NCI-H524 treated with DMSO at 0.1 percent for 48 hours (cell line): ENCODE data around the gene OR51V1.
"Not testable (repeated sequence)": the region's sequence is repeated elsewhere in the genome, so short reads cannot be mapped to it uniquely, and the experiment has no call there.

ENCODE experiments used
- DNase-seq: peaks from one replicate; lab custom pipeline; 2025; lab: John Stamatoyannopoulos, UW

OR51V1 gene

DNA sequence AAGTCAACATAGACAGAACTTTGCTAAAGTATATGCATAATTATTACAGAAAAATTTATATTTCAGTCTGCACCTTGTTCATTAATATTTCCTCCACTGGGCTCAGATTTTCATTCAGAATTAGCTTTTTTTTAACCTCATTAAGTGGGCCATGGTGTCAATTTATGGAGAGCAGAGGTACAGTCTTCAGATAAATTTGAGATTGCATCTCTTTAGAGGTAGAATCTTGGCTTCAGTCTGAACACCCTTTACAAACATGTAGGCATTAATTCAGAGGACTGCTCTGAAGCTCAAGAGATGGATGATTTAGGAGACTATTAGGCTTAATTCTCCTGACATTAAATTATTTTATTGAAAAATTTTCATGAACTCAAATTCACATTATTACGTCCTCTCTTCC, 29.8 kb upstream of the OR51V1 start:
- DNase-seq: no peak

DNA sequence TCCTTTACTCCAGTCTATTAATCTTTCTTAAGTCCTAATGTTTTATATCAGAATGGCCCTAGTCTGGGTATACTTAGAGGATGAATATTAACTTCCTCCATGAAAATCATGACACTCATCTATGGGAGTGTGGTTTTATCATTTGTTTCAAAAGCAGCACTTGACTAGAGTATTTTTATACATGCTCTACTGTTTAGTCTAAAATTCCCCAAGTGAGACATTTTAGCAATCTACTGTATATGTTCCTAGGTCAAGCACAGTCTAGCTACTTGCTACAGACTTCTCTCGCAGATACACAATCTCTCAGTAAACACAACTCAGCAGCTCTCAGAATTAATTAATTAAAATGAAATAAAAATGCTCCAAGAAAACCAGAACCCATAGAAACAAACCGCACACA, 29.3 kb upstream of the OR51V1 start:
- DNase-seq: no peak

DNA sequence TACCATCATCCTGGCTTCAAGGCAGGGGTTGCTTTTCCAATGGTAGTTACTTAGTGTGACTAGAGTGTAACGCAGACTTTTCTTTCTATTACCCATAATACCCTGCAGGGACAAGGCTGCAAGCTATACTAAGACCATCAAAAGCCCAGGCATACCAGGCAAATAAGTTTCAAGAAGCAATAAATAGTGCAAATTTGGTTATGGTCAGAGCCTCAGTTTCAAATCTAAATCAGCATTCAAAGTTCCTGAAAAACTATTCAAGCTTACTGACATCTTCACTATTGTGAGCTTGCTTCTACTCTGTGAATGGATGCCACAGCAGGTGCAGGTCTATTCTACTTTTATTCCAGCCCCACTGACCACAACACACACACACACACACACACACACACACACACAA, 28.9 kb upstream of the OR51V1 start:
- DNase-seq: no peak

DNA sequence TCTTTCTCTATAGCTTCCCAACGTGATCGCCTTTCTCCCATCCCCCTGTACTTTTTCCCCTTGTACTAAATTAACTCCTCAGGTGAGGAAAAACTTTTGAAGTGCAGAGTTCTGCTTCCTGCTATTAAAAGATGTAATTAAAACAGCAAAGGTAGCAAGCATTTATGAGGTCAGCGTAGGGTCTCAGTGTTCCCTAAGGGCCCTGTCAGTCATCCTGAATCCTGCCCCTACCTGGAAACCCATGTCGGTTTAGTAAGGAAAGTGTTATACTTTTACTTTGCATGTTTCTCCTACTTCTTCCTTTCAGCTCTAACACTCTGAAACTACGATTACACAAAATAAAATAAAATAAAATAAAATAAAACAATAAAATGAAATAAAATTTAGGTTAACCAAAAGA, 27.6 kb upstream of the OR51V1 start:
- no peak for DNase-seq

DNA sequence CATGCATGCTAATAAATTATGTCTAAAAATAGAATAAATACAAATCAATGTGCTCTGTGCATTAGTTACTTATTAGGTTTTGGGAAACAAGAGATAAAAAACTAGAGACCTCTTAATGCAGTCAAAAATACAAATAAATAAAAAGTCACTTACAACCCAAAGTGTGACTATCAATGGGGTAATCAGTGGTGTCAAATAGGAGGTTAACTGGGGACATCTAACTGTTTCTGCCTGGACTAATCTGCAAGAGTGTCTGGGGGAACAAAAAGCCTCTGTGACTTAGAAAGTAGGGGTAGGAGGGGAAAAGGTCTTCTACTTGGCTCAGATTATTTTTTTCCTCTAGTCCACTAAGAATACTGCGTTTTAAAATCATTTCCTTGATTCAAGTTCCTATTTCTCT, 27.2 kb upstream of the OR51V1 start:
- DNase-seq: no peak

DNA sequence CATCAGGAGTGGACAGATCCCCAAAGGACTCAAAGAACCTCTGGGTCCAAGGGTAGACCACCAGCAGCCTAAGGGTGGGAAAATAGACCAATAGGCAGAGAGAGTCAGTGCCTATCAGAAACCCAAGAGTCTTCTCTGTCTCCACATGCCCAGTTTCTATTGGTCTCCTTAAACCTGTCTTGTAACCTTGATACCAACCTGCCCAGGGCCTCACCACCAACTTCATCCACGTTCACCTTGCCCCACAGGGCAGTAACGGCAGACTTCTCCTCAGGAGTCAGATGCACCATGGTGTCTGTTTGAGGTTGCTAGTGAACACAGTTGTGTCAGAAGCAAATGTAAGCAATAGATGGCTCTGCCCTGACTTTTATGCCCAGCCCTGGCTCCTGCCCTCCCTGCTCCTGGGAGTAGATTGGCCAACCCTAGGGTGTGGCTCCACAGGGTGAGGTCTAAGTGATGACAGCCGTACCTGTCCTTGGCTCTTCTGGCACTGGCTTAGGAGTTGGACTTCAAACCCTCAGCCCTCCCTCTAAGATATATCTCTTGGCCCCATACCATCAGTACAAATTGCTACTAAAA, 26.3 kb upstream of the OR51V1 start, which contains the start of gene HBB:
TSS of gene HBB (minus strand) at position 340 of the 579 bp plus-strand sequence. CDS start at position 290, 50 bp downstream.
- DNase-seq: peak; percentile 6

DNA sequence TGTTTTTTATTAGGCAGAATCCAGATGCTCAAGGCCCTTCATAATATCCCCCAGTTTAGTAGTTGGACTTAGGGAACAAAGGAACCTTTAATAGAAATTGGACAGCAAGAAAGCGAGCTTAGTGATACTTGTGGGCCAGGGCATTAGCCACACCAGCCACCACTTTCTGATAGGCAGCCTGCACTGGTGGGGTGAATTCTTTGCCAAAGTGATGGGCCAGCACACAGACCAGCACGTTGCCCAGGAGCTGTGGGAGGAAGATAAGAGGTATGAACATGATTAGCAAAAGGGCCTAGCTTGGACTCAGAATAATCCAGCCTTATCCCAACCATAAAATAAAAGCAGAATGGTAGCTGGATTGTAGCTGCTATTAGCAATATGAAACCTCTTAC, 25.0 kb upstream of the OR51V1 start:
- DNase-seq: no peak

DNA sequence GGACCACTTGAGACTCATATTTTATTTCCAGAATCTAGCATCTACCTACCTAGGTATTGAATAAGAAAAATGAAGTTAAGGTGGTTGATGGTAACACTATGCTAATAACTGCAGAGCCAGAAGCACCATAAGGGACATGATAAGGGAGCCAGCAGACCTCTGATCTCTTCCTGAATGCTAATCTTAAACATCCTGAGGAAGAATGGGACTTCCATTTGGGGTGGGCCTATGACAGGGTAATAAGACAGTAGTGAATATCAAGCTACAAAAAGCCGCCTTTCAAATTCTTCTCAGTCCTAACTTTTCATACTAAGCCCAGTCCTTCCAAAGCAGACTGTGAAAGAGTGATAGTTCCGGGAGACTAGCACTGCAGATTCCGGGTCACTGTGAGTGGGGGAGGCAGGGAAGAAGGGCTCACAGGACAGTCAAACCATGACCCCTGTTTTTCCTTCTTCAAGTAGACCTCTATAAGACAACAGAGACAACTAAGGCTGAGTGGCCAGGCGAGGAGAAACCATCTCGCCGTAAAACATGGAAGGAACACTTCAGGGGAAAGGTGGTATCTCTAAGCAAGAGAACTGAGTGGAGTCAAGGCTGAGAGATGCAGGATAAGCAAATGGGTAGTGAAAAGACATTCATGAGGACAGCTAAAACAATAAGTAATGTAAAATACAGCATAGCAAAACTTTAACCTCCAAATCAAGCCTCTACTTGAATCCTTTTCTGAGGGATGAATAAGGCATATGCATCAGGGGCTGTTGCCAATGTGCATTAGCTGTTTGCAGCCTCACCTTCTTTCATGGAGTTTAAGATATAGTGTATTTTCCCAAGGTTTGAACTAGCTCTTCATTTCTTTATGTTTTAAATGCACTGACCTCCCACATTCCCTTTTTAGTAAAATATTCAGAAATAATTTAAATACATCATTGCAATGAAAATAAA, 24.3 kb upstream of the OR51V1 start:
- DNase-seq: no peak

DNA sequence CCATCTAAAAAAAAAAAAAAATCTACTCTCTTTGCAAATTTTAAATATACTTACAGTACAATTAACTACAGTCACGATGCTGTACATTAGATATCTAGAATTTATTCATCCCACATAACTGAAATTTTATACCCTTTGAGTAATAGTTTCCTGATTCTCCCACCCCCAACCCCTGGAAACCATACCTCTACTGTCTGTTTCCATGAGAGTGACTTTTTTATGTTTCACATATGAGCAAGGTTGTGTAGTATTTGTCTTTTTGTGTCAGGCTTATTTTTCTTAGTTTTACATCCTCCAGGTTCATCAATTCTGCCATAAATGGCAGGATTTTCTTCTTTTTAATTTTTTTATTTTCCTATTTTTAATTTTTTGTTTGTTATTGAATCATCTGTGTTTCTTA, 23.2 kb upstream of the OR51V1 start:
- DNase-seq: no peak

DNA sequence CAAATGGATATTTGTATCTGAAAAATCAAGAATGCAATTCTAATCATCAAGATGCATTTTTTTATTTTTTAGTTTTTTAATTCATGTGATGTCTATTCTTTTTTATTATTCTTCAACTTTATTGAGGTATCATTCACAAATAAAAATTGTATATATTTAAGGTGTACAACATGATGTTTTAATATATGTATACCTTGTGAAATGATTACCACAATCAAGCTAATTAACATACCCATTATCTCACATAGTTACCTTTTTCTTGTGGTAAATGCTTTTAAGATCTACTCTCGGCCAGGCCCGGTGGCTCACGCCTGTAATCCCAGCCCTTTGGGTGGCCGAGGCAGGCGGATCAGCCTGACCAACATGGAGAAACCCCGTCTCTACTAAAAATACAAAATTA, 22.7 kb upstream of the OR51V1 start:
- no peak for DNase-seq

DNA sequence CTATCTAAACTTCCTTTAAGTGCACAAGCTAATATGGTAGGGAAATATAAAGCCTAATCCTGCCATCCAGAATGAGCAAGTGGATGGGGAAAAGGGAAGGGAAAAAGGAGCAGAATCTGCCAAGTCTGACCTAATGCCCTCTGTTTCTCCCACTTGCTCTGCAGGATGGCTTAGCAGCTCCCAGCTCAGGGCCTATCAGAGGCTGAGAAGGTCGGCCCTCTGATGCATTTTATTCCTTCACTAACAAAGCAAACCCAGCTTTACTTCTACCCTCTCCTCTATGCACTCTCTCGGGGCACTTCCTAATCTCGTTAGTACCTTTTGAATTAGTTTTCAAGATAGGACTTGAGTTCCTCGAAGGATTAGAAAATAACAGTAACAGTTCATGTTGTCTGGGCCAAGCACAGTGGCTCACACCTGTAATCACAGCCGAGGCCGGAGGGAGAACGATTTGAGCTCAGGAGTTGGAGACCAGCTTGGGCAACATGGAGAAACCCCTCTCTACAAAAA, 9.9 kb upstream of the OR51V1 start:
- no peak for DNase-seq

DNA sequence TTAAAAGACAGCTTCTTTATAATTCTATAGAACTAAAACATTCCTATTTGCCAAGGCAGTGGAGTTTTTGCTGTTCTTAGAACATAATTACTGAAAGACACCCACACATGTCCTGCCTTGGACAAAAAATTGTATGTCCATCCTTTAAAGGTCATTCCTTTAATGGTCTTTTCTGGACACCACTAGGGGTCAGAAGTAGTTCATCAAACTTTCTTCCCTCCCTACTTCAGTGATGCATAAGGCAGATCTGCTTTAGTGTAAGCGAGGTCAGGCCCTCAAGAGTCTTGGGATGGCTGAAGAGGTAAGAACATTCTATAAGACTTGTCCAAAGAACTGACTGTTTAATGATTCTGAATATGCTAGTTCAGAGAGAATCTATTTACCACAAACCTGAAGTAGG, 4.3 kb upstream of the OR51V1 start:
- no peak for DNase-seq

DNA sequence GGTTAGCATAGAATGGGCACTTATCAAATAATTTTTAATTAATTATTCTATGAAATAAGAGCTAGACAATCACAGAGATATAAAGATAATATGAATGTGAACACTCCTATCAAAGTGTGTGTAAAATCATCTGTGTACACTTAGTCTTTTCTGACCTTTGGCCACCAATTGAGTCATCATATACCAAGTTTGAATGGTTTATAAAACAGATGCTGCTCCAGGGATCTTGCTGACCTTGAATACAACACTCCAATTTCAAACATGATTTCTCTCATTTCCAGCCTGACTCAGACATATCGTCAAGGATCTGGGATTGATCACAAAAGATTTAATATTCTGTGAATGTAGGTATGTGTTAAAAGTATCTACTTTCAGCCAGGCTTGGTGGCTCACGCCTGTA, 2.9 kb upstream of the OR51V1 start:
- no peak for DNase-seq

DNA sequence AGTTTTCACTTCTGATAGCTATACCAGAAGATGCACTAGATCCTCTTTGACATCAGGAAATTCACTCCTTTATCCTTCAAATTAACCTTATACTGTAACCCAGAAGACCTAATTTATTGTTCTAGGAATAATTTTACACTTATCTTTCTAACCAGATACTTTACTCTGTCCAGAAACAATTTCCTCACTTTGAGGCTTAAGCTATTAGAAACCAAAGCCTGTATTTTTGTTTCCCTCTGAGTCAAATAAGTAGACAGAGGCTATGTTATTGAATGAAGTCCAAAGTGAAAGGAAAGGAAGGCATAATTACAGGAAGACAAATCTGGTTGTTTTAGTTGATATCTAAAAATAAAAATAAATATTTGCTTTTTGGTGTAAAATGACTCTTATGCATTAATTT, 2.2 kb downstream of the OR51V1 start:
- no peak for DNase-seq

DNA sequence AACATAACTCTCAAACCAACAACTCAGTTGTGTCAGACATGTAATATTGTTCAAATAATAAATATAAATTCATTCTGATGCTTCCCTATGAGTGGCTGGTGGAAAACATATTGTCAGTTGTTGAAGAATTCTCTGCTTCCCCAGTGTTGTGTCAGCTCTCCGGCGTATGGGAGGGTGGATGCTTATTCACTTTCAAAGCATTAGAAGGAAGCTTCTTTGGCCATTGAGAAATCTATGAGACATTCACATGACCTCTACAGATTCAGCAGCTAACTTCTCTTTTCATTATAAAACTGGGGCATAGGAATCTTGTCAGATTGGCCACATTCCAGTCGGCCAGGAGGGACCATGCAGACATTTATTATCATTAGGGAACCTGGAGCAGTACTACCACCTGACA, 2.9 kb downstream of the OR51V1 start:
- DNase-seq: no peak

DNA sequence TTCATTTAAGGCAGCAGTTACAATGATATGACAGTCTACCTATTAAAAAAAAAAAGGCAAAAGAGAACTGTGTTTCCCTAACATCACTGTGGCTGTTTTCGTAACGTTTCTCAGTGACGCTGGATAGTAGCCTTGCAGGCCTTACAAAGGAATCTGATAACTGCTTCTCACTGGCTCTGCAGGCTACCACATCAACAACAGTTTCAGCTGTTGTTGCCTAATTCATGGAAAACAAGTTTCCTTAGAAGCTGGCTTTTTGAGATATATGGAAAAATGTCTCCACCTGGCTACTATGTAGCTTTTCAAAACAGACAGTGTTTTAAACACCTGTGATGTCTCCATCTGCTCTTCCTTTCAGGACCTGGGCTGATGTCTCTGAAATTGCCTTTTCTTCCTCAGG, 3.8 kb downstream of the OR51V1 start:
- DNase-seq: no peak

DNA sequence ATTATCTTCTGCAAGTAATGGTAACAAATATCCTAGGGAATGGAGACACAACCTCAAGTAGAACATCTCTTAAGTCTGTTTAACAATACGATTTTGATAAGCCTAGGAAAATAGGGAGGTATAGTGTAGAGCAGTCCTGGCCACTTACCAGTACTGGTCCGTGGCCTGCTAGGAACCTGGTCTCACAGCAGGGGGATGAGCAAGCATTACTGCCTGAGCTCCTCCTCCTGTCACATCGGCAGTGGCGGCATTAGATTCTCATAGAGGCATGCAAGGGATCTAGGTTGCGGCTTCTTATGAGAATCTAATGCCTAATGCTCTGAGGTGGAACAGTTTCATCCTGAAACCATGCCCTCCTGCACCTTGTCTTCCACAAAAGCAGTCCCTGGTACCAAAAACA, 4.4 kb downstream of the OR51V1 start:
- DNase-seq: no peak

DNA sequence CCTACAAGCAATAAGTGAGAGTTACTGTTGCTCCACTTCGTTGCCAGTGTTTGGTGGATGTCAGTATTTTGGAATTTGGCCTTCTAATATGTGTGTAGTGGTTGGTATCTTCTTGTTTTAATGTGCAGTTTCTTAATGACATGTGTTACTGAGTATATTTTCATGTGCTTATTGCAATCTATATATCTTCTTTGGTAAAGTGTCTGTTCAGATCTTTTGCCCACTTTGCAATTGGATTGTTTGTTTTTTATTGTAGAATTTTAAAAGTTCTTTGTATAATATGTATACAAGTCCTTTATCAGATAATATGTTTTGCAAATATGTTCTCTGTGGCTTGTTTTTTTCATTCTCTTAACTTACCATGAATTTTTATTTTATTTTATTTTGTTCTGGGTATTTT, 7.7 kb downstream of the OR51V1 start:
- DNase-seq: no peak

DNA sequence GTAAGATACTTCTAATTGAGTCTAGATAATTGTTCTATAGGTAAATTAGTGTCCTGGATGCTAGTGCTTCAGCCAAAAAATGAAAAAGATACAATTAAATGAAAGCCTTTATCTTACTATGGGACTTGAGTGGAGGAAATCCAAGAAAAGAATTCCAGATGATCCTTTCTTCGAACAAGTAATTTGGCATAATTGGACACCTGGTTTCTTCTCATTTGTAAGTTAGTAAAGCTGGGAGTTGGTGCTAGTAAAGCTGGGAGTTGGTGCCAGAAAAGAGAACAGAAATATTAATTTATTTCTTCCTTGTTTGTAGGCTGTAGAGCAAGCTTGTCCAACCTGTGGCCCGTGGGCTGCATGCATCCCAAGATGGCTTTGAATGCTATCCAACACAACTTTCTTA, 12.3 kb downstream of the OR51V1 start:
- DNase-seq: no peak

DNA sequence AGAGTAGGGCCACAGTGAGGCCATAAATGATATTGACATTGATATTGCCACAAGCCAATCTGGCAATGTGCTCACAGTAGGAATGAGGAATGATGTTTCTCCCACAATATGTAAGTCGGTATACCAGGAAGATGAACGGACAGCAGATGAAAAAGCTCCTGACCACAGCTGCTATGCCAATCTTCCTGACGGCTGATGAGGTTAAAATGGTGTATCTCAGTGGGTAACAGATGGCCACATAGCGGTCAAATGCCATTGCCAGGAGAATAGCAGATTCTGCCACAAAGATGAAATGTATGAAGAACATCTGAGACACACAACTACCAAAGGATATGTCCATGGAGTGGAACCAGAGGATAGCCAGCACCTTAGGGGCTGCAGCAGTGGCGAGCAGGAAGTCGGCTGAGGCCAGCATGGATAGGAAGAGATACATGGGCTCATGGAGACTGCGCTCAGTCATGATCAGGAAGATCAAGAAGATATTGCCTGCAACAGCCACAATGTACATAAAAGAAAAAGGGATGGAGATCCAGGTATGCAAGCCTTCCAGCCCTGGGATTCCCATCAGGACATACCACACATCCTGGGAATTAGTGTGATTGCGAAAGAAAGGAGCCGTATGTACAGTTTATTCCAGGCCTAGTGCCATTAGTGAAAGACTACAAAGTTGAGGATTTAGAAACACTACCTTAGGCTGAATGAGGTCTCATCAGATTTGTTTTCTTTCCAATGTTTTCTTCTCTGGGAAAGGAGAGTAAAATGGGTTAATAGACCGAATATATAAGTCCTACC, 22.2 kb downstream of the OR51V1 start:
- no peak for DNase-seq

DNA sequence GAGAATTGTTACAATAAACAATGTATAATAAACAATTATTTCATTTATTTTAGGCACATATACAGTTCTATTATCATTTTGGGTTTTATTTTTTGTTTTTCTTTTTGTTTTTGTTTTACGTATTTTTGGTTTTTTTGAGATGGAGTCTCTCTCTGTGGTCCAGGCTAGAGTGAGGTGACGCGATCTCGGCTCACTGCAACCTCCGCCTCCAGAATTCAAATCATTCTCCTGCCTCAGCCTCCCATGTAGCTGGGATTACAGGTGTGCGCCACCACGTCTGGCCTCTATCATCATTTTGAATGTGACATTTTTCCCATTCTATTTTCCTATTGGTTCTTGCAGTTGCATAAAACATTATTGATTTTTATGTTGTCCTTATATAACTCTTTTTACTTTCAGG, 25.5 kb downstream of the OR51V1 start:
- DNase-seq: no peak

DNA sequence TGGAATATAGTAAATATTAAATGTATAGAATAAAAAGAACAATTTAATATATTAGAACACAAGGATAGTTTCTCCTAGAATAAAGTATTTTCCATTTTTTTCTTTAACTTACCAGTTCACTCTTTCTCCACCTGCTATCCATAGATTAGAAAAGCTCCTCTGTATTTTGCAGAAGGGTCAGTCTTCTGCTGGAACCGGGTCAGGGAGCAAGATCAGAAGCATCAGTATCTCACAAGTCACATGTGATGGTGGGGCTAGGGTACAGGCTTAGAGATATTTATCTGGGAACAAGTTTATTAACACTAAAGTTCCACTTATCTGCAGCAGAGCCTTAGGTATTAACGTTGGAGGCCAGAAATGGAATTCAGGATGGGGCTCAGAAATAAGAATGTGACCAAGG, 28.6 kb downstream of the OR51V1 start:
- no peak for DNase-seq

DNA sequence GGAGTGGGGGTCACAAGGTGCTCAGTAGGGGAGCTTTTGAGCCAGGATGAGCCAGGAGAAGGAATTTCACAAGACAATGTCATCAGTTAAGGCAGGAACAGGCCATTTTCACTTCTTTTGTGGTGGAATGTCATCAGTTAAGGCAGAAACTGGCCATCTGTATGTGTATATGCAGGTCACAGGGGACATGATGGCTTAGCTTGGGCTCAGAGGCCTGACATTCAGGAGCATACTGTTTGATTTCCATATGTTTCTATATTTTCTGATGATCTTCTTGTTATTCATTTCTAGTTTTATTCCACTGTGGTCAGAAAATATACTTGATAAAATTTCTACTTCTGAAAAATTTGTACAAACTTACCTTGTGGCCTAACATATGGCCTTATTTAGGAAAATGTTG, 34.6 kb downstream of the OR51V1 start:
- DNase-seq: not testable (repeated sequence)
